Mesendoderm (in vitro differentiated cells): Measurements from ENCODE around the gene CCDC192. TPM values are rescaled to one million over a fixed set of nuclear protein-coding genes. Genes with fewer than 3 reads are reported as not detected.

Experiments used
- DNase-seq: peaks from one replicate; pipeline ENCODE4 v3.0.0; 2013
- H2AK5ac ChIP-seq: 2 replicates; pipeline ENCODE4 v1.6.1; 2013; ENCODE audit warnings: low read length, inconsistent platforms
- H2BK120ac ChIP-seq: 2 replicates; pipeline ENCODE4 v1.6.1; 2013; ENCODE audit warnings: low read depth, mild to moderate bottlenecking, low read length, moderate library complexity, mixed read lengths
- H2BK15ac ChIP-seq: replicated peaks from 2 replicates; pipeline ENCODE4 v1.6.1; 2013; ENCODE audit warnings: low read depth, mild to moderate bottlenecking, moderate library complexity
- H2BK5ac ChIP-seq: 2 replicates; pipeline ENCODE4 v1.6.1; 2013; ENCODE audit warnings: low read length, inconsistent platforms
- H3K18ac ChIP-seq: 2 replicates; pipeline ENCODE4 v1.6.1; 2013; ENCODE audit warnings: mild to moderate bottlenecking, low read length, mixed read lengths
- H3K23ac ChIP-seq: one replicate; pipeline ENCODE4 v1.6.1; 2013; ENCODE audit warnings: low read length
- H3K27ac ChIP-seq: 2 replicates; pipeline ENCODE4 v1.5.1; 2013; ENCODE audit warnings: low read depth, mild to moderate bottlenecking, inconsistent platforms, low read length, moderate library complexity
- H3K27me3 ChIP-seq: 2 replicates; pipeline ENCODE4 v1.6.1; 2013; ENCODE audit warnings: low read length, control low read depth, mild to moderate bottlenecking, inconsistent platforms; ENCODE audit not compliant: insufficient read depth, poor library complexity
- H3K36me3 ChIP-seq: 2 replicates; pipeline ENCODE4 v1.6.1; 2013; ENCODE audit warnings: low read length, inconsistent platforms; ENCODE audit not compliant: control insufficient read depth, insufficient read depth
- H3K4ac ChIP-seq: one replicate; pipeline ENCODE4 v1.6.1; 2013; ENCODE audit warnings: low read depth, mild to moderate bottlenecking, low read length, moderate library complexity
- H3K4me1 ChIP-seq: 2 replicates; pipeline ENCODE4 v1.6.1; 2013; ENCODE audit warnings: low read depth, low read length, inconsistent platforms; ENCODE audit not compliant: control insufficient read depth
- H3K4me2 ChIP-seq: 2 replicates; pipeline ENCODE4 v1.6.1; 2013; ENCODE audit warnings: low read length
- H3K4me3 ChIP-seq: 2 replicates; pipeline ENCODE4 v1.5.1; 2013; ENCODE audit warnings: mild to moderate bottlenecking, low read length
- H3K56ac ChIP-seq: one replicate; pipeline ENCODE4 v1.6.1; 2013; ENCODE audit warnings: low read length
- H3K79me1 ChIP-seq: 2 replicates; pipeline ENCODE4 v1.6.1; 2013; ENCODE audit warnings: low read length, inconsistent platforms
- H3K79me2 ChIP-seq: 2 replicates; pipeline ENCODE4 v1.6.1; 2013; ENCODE audit warnings: mild to moderate bottlenecking, low read length; ENCODE audit not compliant: control insufficient read depth, insufficient read depth
- H3K9ac ChIP-seq: 2 replicates; pipeline ENCODE4 v1.6.1; 2013; ENCODE audit warnings: low read length, inconsistent platforms
- H4K5ac ChIP-seq: one replicate; pipeline ENCODE4 v1.6.1; 2013; ENCODE audit warnings: low read length
- H4K8ac ChIP-seq: one replicate; pipeline ENCODE4 v1.6.1; 2013; ENCODE audit warnings: low read depth, mild to moderate bottlenecking, control low read depth, low read length, moderate library complexity
- WGBS: extraction: QIAGEN DNeasy Blood & Tissue Kit; methylation state at CpG from one replicate; pipeline ENCODE4 v1.1.7; 2013; ENCODE audit warnings: low lambda C conversion rate, missing lambda C conversion rate; ENCODE audit not compliant: insufficient coverage; ENCODE audit errors: extremely low coverage; 5-methylcytosine and 5-hydroxymethylcytosine counted together
- polyA plus RNA-seq, 2 experiments: library from polyadenylated mRNA; stranded (reverse); fragments of 200-250 nt; gene quantifications; one replicate each; pipeline ENCODE4 v1.2.3, GENCODE V29; 2013

Gene CCDC192, protein sequence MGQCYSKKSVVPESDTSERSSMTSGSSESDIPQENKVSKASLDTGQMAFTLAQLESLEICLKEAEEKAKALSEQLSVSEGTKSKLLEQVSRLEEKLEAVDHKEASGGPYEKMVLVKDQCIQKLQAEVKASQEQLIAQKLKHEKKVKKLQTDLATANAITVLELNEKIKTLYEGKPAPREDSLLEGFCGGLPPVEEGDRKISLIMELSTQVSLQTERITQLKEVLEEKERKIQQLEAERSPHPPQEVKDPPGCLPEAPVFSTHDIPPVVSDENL
- polyA plus RNA-seq (2013, experiment 1 of 2): 0.25 TPM
- polyA plus RNA-seq (2013, experiment 2 of 2): 0.20 TPM

DNA sequence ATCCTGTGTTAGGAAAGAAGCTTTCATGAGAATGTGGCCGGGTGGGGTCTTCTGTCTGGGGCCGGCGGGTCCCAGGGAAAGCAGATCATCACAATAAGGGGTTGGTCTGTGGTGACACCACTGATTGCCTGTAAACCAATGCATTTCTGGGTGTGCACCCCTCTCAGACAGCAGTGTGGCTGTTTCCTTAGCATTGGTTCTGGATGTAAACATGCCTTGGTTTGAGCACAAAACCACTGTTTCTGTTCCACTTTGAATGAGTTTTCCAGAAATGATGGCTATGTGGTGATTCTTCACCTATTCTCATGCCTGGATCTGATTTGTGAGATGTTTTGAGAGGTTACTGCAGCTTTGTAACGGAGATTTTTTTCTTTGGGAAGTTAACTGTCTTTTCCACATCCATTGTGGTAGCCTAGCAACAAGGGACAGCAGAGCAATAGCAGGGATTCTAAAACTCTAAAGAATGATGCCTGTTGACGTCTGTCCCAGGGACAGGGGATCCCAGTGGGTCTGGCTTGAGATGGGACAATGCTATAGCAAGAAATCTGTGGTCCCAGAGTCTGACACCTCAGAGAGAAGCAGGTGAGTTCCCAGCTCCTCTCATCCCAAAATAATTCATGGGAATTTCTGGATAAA lies at the start of gene CCDC192:
CCDC192 (plus strand) TSS at position 466 of the 636 bp plus-strand sequence; CDS start at position 521, 55 bp downstream.
- Histone ChIP-seq H4K8ac (no peak within 1 kb of the TSS), H3K4ac (no peak within 1 kb of the TSS), H3K4me2 (no peak within 1 kb of the TSS), H3K18ac (no peak within 1 kb of the TSS), H3K36me3 (no peaks in the 10 kb centered on the region), H3K9ac (no peak within 1 kb of the TSS), H2BK15ac (no peak within 1 kb of the TSS), H2BK5ac (no peak within 1 kb of the TSS), H3K4me3 (no peak within 1 kb of the TSS), H3K27ac (no peak within 1 kb of the TSS), H2AK5ac (no peak within 1 kb of the TSS), H4K5ac (no peak within 1 kb of the TSS), H3K79me2 (no peaks in the 10 kb centered on the region), H3K27me3 (no peaks in the 10 kb centered on the region), H3K56ac (no peak within 1 kb of the TSS), H3K23ac (no peak within 1 kb of the TSS), H3K79me1 (no peaks in the 10 kb centered on the region), H2BK120ac (no peak within 1 kb of the TSS), H3K4me1 (no peaks in the 10 kb centered on the region)
- no CpG with 5 or more reads among the region's 5 CpGs for WGBS
- peak; percentile 46 for DNase-seq

DNA sequence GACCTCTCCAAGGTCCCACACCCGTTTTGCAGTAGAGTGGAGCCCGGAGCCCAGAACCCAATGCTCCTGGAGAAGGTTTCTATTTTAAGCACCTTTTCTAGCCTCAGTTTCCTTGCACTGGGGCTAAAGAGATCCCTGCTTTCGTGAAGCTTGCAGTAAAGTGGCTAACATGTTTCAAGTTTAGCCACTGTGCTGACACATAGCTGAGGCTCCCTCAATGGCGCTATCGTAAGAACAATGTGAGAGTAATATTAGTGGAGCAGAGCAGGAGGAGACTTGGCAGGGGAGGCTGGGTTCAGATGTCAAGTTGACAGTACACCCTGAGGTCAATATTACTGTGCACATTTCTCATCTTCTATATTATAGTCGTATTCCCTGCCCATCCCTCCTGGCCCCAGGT lies 46.4 kb upstream of the CCDC192 start:
- WGBS: no CpG with 5 or more reads among the region's 6 CpGs
- no peaks in the 10 kb centered on the region for H3K36me3 ChIP-seq
- H3K79me1 ChIP-seq: no peaks in the 10 kb centered on the region
- H3K4ac ChIP-seq: no peak overlapping the region
- H3K56ac ChIP-seq: no peak overlapping the region
- no peak overlapping the region for H2BK120ac ChIP-seq
- no peaks in the 10 kb centered on the region for H3K4me1 ChIP-seq
- no peak overlapping the region for H3K18ac ChIP-seq
- no peak overlapping the region for H2AK5ac ChIP-seq
- no peak overlapping the region for H3K23ac ChIP-seq
- no peak overlapping the region for H4K5ac ChIP-seq
- no peak overlapping the region for H4K8ac ChIP-seq
- no peak overlapping the region for H3K27ac ChIP-seq
- no peaks in the 10 kb centered on the region for H3K79me2 ChIP-seq
- H3K4me3 ChIP-seq: no peak overlapping the region
- no peak for DNase-seq
- H3K27me3 ChIP-seq: no peaks in the 10 kb centered on the region
- H2BK5ac ChIP-seq: no peak overlapping the region
- H3K4me2 ChIP-seq: no peak overlapping the region
- H2BK15ac ChIP-seq: no peak overlapping the region
- H3K9ac ChIP-seq: no peak overlapping the region

DNA sequence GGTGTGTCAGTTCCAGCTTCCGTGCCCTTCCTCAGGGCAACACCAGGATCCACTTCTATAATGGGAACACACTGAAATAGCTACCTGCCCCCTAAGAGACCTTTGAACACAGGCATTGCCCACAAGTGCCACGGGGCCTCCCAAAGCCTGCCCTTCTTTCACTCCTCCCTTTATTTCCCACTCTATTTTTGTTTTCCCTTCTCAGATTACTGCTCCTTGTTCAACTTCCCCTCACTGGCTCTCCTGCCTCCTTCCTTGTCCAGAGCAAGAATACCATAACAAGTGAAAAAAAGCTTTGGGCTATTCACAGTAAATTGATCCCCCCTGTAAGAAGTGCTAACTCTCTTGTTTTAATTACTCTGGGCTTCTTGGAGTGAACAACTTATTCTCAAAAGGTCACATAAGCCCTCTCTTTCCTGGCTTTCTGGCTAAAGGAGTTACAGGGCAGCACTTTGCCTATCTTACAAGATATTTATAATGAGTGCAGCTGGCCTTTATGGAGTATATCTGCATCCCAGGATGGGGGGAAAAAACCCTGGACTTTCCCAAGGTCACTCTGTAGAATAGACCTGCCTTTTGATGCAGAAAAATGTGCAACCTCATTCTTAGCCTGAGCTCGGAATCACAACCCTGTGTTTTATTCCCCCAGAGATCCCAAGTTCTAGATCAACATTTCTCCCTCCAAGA lies 43.0 kb upstream of the CCDC192 start:
- no peak overlapping the region for H2BK5ac ChIP-seq
- H3K56ac ChIP-seq: no peak overlapping the region
- no peak overlapping the region for H3K18ac ChIP-seq
- H3K4me1 ChIP-seq: no peaks in the 10 kb centered on the region
- H3K23ac ChIP-seq: no peak overlapping the region
- DNase-seq: no peak
- H3K4me2 ChIP-seq: no peak overlapping the region
- no peaks in the 10 kb centered on the region for H3K79me1 ChIP-seq
- no peak overlapping the region for H3K9ac ChIP-seq
- no peaks in the 10 kb centered on the region for H3K36me3 ChIP-seq
- H3K27ac ChIP-seq: no peak overlapping the region
- no peak overlapping the region for H3K4ac ChIP-seq
- H2AK5ac ChIP-seq: no peak overlapping the region
- no peaks in the 10 kb centered on the region for H3K79me2 ChIP-seq
- no peaks in the 10 kb centered on the region for H3K27me3 ChIP-seq
- no peak overlapping the region for H4K5ac ChIP-seq
- no peak overlapping the region for H4K8ac ChIP-seq
- H2BK120ac ChIP-seq: no peak overlapping the region
- WGBS: no CpG with 5 or more reads among the region's 3 CpGs
- H3K4me3 ChIP-seq: no peak overlapping the region
- no peak overlapping the region for H2BK15ac ChIP-seq

DNA sequence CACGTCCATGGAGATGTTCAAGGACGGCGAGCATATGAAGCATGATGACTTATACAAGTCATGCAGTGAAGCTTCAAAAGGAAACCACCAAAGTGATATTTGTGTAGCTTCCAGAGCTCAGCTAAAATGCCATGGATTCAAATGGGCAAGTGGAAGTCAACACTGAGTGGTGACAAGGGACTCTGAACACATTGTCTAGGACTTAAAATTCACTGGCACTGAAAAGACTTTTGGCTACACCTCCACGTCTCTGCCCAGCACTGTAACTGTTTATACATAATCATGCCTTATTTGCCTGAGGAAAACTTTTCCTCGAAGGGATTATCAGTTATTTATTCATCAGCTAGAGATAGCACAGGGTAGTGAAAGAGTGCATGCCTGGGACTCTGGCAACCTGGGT lies 39.1 kb upstream of the CCDC192 start:
- no peak overlapping the region for H2AK5ac ChIP-seq
- H3K4me1 ChIP-seq: no peaks in the 10 kb centered on the region
- no peaks in the 10 kb centered on the region for H3K27me3 ChIP-seq
- H3K23ac ChIP-seq: no peak overlapping the region
- no peak overlapping the region for H3K9ac ChIP-seq
- H3K18ac ChIP-seq: no peak overlapping the region
- H2BK5ac ChIP-seq: no peak overlapping the region
- no peaks in the 10 kb centered on the region for H3K36me3 ChIP-seq
- WGBS: no CpG with 5 or more reads among the region's 5 CpGs
- no peak overlapping the region for H2BK120ac ChIP-seq
- DNase-seq: no peak
- H3K79me2 ChIP-seq: no peaks in the 10 kb centered on the region
- H3K79me1 ChIP-seq: no peaks in the 10 kb centered on the region
- H3K56ac ChIP-seq: no peak overlapping the region
- H2BK15ac ChIP-seq: no peak overlapping the region
- no peak overlapping the region for H3K4me2 ChIP-seq
- H4K5ac ChIP-seq: no peak overlapping the region
- no peak overlapping the region for H3K27ac ChIP-seq
- no peak overlapping the region for H3K4ac ChIP-seq
- H3K4me3 ChIP-seq: no peak overlapping the region
- H4K8ac ChIP-seq: no peak overlapping the region

DNA sequence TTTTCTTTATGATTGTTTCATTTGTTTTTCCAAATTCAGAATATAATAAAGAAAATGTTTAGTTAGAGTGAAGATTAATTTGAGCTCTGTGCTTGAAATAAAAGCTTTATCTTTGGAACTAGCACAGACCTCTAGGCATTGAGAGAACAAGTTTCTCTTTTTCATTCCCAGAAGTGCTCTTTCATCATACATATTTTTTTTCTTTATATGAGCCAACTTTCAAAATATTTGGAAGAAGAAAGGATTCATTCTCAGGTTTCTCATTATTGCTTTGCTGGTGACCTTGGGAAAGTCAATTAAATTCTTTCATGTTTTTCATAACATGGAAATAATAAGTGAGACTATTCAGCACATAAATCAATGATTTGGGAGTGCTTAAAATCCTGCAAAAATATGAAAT lies 37.5 kb upstream of the CCDC192 start:
- Histone ChIP-seq H3K23ac (no peak overlapping the region), H3K36me3 (no peaks in the 10 kb centered on the region), H3K56ac (no peak overlapping the region), H3K27ac (no peak overlapping the region), H2BK15ac (no peak overlapping the region), H3K4ac (no peak overlapping the region), H3K79me1 (no peaks in the 10 kb centered on the region), H2BK120ac (no peak overlapping the region), H2BK5ac (no peak overlapping the region), H3K4me1 (no peaks in the 10 kb centered on the region), H3K27me3 (no peaks in the 10 kb centered on the region), H3K79me2 (no peaks in the 10 kb centered on the region), H3K4me2 (no peak overlapping the region), H3K18ac (no peak overlapping the region), H3K9ac (no peak overlapping the region), H4K8ac (no peak overlapping the region), H4K5ac (no peak overlapping the region), H3K4me3 (no peak overlapping the region), H2AK5ac (no peak overlapping the region)
- no peak for DNase-seq
